Skeletal muscle tissue (tissue), 4 donors: ENCODE measurements around the gene HLA-DPB1. TPM values are rescaled to one million over a fixed set of nuclear protein-coding genes. Genes with fewer than 3 reads are reported as not detected.

ENCODE experiments used
- H3K27ac ChIP-seq: one replicate; pipeline ENCODE4 v1.7.0; 2013; ENCODE audit warnings: mild to moderate bottlenecking, low read depth, low read length, inconsistent platforms
- H3K27me3 ChIP-seq, 3 donors: one replicate each; pipeline ENCODE4 v1.7.0; 2013; ENCODE audit warnings: low read length in 3 of 3; ENCODE audit not compliant: control insufficient read depth in 3 of 3, insufficient read depth in 3 of 3
- H3K36me3 ChIP-seq, 3 donors: one replicate each; pipeline ENCODE4 v1.7.0; 2013; ENCODE audit warnings: low read length in 3 of 3; ENCODE audit not compliant: control insufficient read depth in 3 of 3, insufficient read depth in 3 of 3
- H3K4me1 ChIP-seq, 3 donors: one replicate each; pipeline ENCODE4 v1.7.0; 2013; ENCODE audit warnings: low read length in 3 of 3, mild to moderate bottlenecking in 3 of 3; ENCODE audit not compliant: control insufficient read depth in 3 of 3, insufficient read depth in 3 of 3
- H3K4me3 ChIP-seq, 3 donors: one replicate each; pipeline ENCODE4 v1.7.0; 2013; ENCODE audit warnings: low read length in 3 of 3
- H3K9ac ChIP-seq, 3 donors: one replicate each; pipeline ENCODE4 v1.7.0; 2013; ENCODE audit warnings: low read length in 3 of 3, mild to moderate bottlenecking in 3 of 3, moderate library complexity in 2 of 3, low read depth in 1 of 3
- H3K9me3 ChIP-seq, 3 donors: one replicate each; pipeline ENCODE4 v1.7.0; 2013; ENCODE audit warnings: low read length in 3 of 3; ENCODE audit not compliant: control insufficient read depth in 3 of 3
- total RNA-seq: library from RNA; depleted of rRNA; stranded (reverse); fragments of >200 nt; gene quantifications from one replicate; pipeline ENCODE4 v1.2.3, GENCODE V29; 2014
- donor health status: Osteomylitis.

HLA-DPB1 gene
- total RNA-seq, 1 donor from 2014 or later = 9.9 TPM

- H3K27ac ChIP-seq = no peak overlapping the region
- H3K9me3 ChIP-seq = peaks cover 0 to 9% (median 2%) of the 10 kb centered on the region in 3 donors
- no peaks in the 10 kb centered on the region for H3K4me1 ChIP-seq
- H3K4me3 ChIP-seq = no peak overlapping the region
- no peak overlapping the region for H3K9ac ChIP-seq
- peaks cover 0 to 13% (median 0%) of the 10 kb centered on the region in 3 donors for H3K27me3 ChIP-seq
- H3K36me3 ChIP-seq = no peaks in the 10 kb centered on the region
Observed at GRCh38 chr6:33124947-33125346, 49.2 kb downstream of the HLA-DPB1 start.

DNA sequence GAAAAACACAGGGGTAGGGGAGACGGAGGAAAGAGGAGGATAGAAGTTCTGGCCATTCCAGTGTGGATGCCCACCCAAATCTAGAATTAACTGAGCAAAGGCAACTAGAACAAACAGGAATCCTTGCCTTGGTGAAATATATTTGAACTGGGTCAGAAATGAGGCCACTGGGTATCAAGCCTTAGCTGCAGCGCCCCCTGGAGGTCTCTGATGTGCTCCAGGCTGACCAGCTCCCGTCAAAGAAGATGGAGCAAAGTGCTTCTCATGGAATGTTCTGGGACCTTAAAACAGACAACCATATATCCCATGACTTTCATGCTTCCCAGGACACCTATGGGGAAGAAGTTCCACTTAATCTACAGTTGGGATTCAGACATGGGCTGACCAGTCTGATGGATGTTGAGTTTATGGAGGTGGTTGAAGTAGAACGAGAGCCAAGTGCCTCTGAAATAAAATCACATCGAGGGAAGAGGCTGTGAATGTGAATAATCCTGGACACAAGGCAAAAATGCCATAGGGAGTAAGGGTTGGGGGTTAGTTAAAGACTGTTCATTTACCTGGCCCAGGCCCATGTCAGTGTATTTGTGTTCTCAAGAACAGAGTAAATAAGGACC is 50.4 kb downstream of the HLA-DPB1 start:
- Histone ChIP-seq H3K4me3 (no peak overlapping the region), H3K27me3 (peaks cover 0 to 8% (median 0%) of the 10 kb centered on the region in 3 donors), H3K9me3 (peaks cover 0 to 9% (median 2%) of the 10 kb centered on the region in 3 donors), H3K9ac (no peak overlapping the region), H3K4me1 (no peaks in the 10 kb centered on the region), H3K27ac (no peak overlapping the region), H3K36me3 (no peaks in the 10 kb centered on the region)

GRCh38 chr6:33128318-33128717 is 52.5 kb downstream of the HLA-DPB1 start:
- no peak overlapping the region for H3K27ac ChIP-seq
- no peak overlapping the region for H3K9ac ChIP-seq
- H3K9me3 ChIP-seq = peaks cover 0 to 9% (median 2%) of the 10 kb centered on the region in 3 donors
- no peak overlapping the region for H3K4me3 ChIP-seq
- no peaks in the 10 kb centered on the region for H3K36me3 ChIP-seq
- no peaks in the 10 kb centered on the region for H3K4me1 ChIP-seq
- peaks cover 0 to 8% (median 0%) of the 10 kb centered on the region in 3 donors for H3K27me3 ChIP-seq

DNA sequence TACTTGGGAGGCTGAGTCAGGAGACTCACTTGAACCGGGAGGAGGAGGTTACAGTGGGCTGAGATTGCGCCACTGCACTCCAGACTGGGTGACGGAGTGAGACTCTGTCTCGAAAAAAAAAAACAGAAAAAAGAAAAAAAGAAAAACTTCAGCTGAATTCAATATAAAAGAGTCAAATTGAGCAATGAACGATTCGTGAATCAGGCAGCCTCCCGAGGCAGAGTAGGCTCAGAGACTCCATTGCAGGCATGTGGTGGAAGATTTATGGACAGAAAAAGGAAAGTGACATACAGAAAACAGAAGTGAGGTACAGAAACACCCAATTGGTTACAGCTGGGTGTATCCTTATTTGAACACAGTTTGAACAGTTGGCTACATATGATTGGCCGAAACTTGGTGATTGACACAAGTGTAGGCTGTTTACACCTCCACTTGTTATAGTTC is 56.3 kb downstream of the HLA-DPB1 start:
- Histone ChIP-seq H3K27ac (no peak overlapping the region), H3K9ac (no peak overlapping the region), H3K4me1 (no peaks in the 10 kb centered on the region), H3K9me3 (no peaks in the 10 kb centered on the region), H3K27me3 (peaks cover 0 to 4% (median 3%) of the 10 kb centered on the region in 3 donors), H3K36me3 (no peaks in the 10 kb centered on the region), H3K4me3 (no peak overlapping the region)

DNA sequence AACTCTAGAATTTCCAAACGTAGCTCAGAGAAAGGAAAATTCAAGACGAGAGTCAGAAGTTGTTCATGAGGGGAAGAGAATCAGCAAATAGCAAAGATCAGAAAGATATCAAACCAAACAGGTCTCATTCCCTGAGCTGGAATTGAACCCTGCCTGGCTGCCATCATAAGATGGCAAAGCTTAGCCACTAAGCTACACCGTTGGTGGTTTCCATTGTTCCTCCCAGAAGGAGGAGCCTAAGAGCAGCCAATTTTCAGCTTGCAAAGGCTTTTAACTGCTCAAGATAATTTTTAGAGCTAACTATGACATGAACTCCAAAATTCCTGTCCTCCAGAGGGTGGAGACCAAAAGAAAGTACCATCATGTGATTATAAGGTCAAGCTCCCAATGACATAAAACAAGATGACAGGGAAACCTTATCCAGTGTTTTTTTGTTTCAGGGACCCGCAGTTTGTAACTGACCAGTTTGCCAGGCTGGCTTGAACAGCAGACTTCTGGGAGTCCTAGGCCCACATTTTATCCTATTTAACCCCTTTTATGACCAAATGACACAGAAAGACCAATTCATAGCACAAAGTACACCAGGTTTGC is 60.6 kb downstream of the HLA-DPB1 start:
- no peak overlapping the region for H3K4me3 ChIP-seq
- no peaks in the 10 kb centered on the region for H3K4me1 ChIP-seq
- peaks cover 0 to 3% (median 2%) of the 10 kb centered on the region in 3 donors for H3K27me3 ChIP-seq
- H3K27ac ChIP-seq = no peak overlapping the region
- H3K36me3 ChIP-seq = no peaks in the 10 kb centered on the region
- no peaks in the 10 kb centered on the region for H3K9me3 ChIP-seq
- no peak overlapping the region for H3K9ac ChIP-seq

Other genes with a start within 250 kb of the HLA-DPB1 start
- gene TAP2, start 237.3 kb upstream of the HLA-DPB1 start, total RNA-seq = 9.4 TPM
- gene PSMB8, start 231.9 kb upstream of the HLA-DPB1 start, total RNA-seq = 18.8 TPM
- 14.1 TPM for gene TAP1, start 222.3 kb upstream of the HLA-DPB1 start, total RNA-seq
- 7.8 TPM for gene PSMB9, start 221.8 kb upstream of the HLA-DPB1 start, total RNA-seq
- 6.3 TPM for gene HLA-DMB, start 135.0 kb upstream of the HLA-DPB1 start, total RNA-seq
- 6.3 TPM for gene HLA-DMA, start 122.9 kb upstream of the HLA-DPB1 start, total RNA-seq
- gene BRD2, start 107.4 kb upstream of the HLA-DPB1 start, total RNA-seq = 36.5 TPM
- gene HLA-DOA, start 66.4 kb upstream of the HLA-DPB1 start, total RNA-seq = 1.0 TPM
- 14.6 TPM for gene HLA-DPA1, start 2.3 kb upstream of the HLA-DPB1 start, total RNA-seq
- 28.7 TPM for gene COL11A2, start 116.5 kb downstream of the HLA-DPB1 start, total RNA-seq
- 17.7 TPM for gene RXRB, start 124.7 kb downstream of the HLA-DPB1 start, total RNA-seq
- gene SLC39A7, start 124.9 kb downstream of the HLA-DPB1 start, total RNA-seq = 53.2 TPM
- gene HSD17B8, start 128.7 kb downstream of the HLA-DPB1 start, total RNA-seq = 15.7 TPM
- 20.4 TPM for gene RING1, start 132.5 kb downstream of the HLA-DPB1 start, total RNA-seq
- 43.8 TPM for gene VPS52, start 195.9 kb downstream of the HLA-DPB1 start, total RNA-seq
- 8,222 TPM for gene RPS18, start 196.1 kb downstream of the HLA-DPB1 start, total RNA-seq
- 2.1 TPM for gene B3GALT4, start 201.1 kb downstream of the HLA-DPB1 start, total RNA-seq
- gene WDR46, start 213.2 kb downstream of the HLA-DPB1 start, total RNA-seq = 67.3 TPM
- 27.1 TPM for gene PFDN6, start 213.6 kb downstream of the HLA-DPB1 start, total RNA-seq
- 18.3 TPM for gene RGL2, start 223.0 kb downstream of the HLA-DPB1 start, total RNA-seq
- 16.7 TPM for gene TAPBP, start 238.1 kb downstream of the HLA-DPB1 start, total RNA-seq
- 17.7 TPM for gene ZBTB22, start 241.8 kb downstream of the HLA-DPB1 start, total RNA-seq
- gene DAXX, start 247.0 kb downstream of the HLA-DPB1 start, total RNA-seq = 15.1 TPM